ENCODE measurements around the gene PAN3.

- TF ChIP-seq CTCF (IDR thresholded peaks at IDR 0.05): no peak
- TF ChIP-seq EP300 (IDR thresholded peaks at IDR 0.05): no peak
These were observed 39.5 kb downstream of the PAN3 start for GRCh38 chr13:28177877-28178276.

Measured in esophagus muscularis mucosa (tissue), 3 donors.